Neural crest cell (in vitro differentiated cells): ENCODE results near the gene SERPINB7. TPM values are rescaled to one million over a fixed set of nuclear protein-coding genes. Genes with fewer than 3 reads are reported as not detected.

Experiments used
- DNase-seq: peaks from one replicate; pipeline ENCODE4 v3.0.0; 2021; ENCODE audit warnings: low read depth, mixed read lengths, low spot score
- H3K27ac Mint-ChIP-seq: one replicate; pipeline ENCODE4 v1.8.0; 2021; ENCODE audit warnings: mild to moderate bottlenecking, mixed read lengths; ENCODE audit not compliant: unreplicated experiment
- H3K27me3 Mint-ChIP-seq: 2 replicates; pipeline ENCODE4 v1.8.0; 2021; ENCODE audit warnings: low read depth, mild to moderate bottlenecking, mixed read lengths
- H3K36me3 Mint-ChIP-seq: 2 replicates; pipeline ENCODE4 v1.8.0; 2021; ENCODE audit warnings: low read depth, mild to moderate bottlenecking, mixed read lengths
- H3K4me1 Mint-ChIP-seq: 2 replicates; pipeline ENCODE4 v1.8.0; 2021; ENCODE audit warnings: mixed read lengths
- H3K4me3 Mint-ChIP-seq: one replicate; pipeline ENCODE4 v1.8.0; 2021; ENCODE audit warnings: mild to moderate bottlenecking, mixed read lengths
- H3K9me3 Mint-ChIP-seq: 2 replicates; pipeline ENCODE4 v1.8.0; 2021; ENCODE audit warnings: mixed read lengths
- total RNA-seq: library from RNA; stranded (reverse); gene quantifications from 2 replicates; pipeline ENCODE4 v1.2.1, GENCODE V29; 2021
- TF ChIP-seq, protein P1 (sequence below): fragments of 200-600 bp; sonication (generic); conservative IDR thresholded peaks from 2 replicates; pipeline ENCODE4 v1.5.0; 2021; ENCODE audit warnings: antibody characterized with exemption, mild to moderate bottlenecking

SERPINB7 gene
- total RNA-seq, 1 donor from 2014 or later: not detected

DNA sequence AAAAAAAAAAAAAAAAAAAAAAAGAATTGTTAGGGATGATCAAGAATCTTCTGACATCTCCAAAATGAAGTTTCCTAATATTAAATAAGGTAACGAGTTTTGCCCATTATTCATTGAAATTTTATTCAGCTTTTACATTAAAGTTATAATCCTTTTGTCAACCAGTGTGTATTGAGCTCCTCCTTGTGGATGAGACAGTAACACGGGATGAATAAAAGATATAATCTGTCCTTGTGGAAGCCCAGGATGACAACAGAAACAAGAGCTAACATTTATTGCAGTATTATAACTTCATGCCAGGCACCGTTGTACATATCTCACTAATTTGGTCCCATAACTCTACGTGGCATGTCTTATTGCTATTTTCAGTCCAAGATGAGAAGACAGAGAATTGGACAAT, 33.4 kb upstream of the SERPINB7 start:
- Mint-ChIP-seq H3K27me3 (no peaks in the 10 kb centered on the region), H3K4me1 (no peaks in the 10 kb centered on the region), H3K36me3 (no peaks in the 10 kb centered on the region), H3K4me3 (no peak overlapping the region), H3K9me3 (peaks cover 5% of the 10 kb centered on the region), H3K27ac (no peak overlapping the region)
- DNase-seq: no peak
- TF ChIP-seq, protein P1, sequence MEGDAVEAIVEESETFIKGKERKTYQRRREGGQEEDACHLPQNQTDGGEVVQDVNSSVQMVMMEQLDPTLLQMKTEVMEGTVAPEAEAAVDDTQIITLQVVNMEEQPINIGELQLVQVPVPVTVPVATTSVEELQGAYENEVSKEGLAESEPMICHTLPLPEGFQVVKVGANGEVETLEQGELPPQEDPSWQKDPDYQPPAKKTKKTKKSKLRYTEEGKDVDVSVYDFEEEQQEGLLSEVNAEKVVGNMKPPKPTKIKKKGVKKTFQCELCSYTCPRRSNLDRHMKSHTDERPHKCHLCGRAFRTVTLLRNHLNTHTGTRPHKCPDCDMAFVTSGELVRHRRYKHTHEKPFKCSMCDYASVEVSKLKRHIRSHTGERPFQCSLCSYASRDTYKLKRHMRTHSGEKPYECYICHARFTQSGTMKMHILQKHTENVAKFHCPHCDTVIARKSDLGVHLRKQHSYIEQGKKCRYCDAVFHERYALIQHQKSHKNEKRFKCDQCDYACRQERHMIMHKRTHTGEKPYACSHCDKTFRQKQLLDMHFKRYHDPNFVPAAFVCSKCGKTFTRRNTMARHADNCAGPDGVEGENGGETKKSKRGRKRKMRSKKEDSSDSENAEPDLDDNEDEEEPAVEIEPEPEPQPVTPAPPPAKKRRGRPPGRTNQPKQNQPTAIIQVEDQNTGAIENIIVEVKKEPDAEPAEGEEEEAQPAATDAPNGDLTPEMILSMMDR: peak; percentile 53

DNA sequence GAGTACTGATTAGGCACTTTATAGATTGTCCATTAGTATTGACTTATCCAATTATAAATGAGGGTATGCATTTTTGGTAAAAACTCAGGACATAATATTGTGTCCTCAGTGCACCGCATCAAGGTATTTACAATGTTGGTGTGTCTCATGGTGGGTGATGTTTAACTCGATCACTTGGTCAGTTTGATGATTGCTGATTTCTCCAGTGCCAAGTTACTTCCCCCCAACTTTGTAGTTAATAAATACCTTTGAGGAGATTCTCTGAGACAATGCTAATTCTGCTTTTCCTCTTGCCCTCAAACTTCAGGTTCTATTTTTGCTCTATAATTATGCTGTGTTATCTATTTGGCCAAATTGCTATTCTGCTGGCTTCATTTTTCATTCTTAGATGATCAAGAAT, 28.2 kb upstream of the SERPINB7 start:
- TF ChIP-seq, protein P1: no peak
- peaks cover 4% of the 10 kb centered on the region for H3K9me3 Mint-ChIP-seq
- no peak overlapping the region for H3K27ac Mint-ChIP-seq
- no peaks in the 10 kb centered on the region for H3K4me1 Mint-ChIP-seq
- H3K4me3 Mint-ChIP-seq: no peak overlapping the region
- peaks cover 2% of the 10 kb centered on the region for H3K27me3 Mint-ChIP-seq
- H3K36me3 Mint-ChIP-seq: no peaks in the 10 kb centered on the region
- DNase-seq: no peak

DNA sequence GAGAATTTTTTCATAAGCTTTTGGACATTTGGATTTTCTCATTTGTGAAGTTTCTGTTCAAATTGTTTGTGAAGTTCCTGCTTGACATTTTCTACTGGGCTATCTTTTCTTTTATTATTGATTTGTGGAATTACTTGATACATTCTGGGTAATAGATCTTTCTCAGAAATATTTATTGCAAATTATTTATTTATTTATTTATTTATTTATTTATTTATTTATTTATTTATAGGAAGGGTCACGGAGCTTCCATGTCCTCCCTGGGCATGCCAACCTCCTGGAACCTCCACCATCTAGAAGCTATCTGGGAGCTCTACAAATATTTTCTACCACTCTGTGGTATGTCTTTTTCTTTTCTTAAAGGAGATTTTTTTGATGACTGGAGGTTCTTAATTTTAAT, 25.7 kb upstream of the SERPINB7 start:
- Mint-ChIP-seq H3K4me1 (no peaks in the 10 kb centered on the region), H3K27ac (no peak overlapping the region), H3K27me3 (peaks cover 2% of the 10 kb centered on the region), H3K9me3 (peaks cover 4% of the 10 kb centered on the region), H3K4me3 (no peak overlapping the region), H3K36me3 (no peaks in the 10 kb centered on the region)
- no peak for DNase-seq
- TF ChIP-seq, protein P1: no peak

DNA sequence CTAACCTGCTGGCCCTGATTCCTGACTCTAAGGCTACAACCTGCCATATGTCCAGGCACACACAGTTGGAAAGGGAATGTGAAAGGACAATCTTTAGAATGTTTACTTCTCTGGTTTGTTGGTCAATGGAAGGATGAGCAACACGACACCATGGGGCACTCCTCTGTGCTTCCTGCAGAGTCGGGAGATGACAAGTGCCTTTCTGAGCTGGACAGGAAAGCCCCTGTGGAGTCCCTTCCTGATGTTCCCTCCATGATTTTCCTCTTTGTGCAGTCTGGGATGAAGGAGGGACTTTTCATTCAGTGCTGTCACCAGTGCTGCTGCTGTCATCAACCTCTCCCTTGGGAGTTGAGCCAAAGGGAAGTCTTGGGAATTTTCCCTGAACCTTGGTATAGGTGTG, 22.6 kb upstream of the SERPINB7 start:
- H3K4me1 Mint-ChIP-seq: no peaks in the 10 kb centered on the region
- H3K27me3 Mint-ChIP-seq: peaks cover 2% of the 10 kb centered on the region
- no peak overlapping the region for H3K4me3 Mint-ChIP-seq
- DNase-seq: no peak
- TF ChIP-seq, protein P1: no peak
- H3K9me3 Mint-ChIP-seq: peaks cover 4% of the 10 kb centered on the region
- no peak overlapping the region for H3K27ac Mint-ChIP-seq
- H3K36me3 Mint-ChIP-seq: no peaks in the 10 kb centered on the region

DNA sequence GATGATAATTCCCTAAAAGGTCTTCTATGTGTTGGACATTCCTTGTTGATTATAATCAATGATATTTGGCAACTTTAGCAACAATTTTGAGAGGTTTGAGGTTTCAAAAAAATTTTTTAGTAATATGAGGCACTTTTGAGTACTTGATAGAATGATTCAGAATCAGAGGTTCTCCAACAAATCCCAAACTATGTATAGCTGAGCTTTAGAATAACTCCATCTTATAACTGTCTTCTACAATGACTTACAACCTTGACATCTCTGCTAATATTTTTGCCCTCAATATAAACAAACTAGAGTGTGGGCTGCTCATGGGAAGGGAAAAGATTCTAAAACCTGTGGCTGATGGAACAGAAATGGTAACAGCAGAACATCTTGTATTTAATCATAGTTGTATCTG, 21.5 kb upstream of the SERPINB7 start:
- Mint-ChIP-seq H3K36me3 (no peaks in the 10 kb centered on the region), H3K4me1 (no peaks in the 10 kb centered on the region), H3K4me3 (no peak overlapping the region), H3K9me3 (no peaks in the 10 kb centered on the region), H3K27ac (no peak overlapping the region), H3K27me3 (peaks cover 2% of the 10 kb centered on the region)
- DNase-seq: no peak
- TF ChIP-seq, protein P1: no peak

DNA sequence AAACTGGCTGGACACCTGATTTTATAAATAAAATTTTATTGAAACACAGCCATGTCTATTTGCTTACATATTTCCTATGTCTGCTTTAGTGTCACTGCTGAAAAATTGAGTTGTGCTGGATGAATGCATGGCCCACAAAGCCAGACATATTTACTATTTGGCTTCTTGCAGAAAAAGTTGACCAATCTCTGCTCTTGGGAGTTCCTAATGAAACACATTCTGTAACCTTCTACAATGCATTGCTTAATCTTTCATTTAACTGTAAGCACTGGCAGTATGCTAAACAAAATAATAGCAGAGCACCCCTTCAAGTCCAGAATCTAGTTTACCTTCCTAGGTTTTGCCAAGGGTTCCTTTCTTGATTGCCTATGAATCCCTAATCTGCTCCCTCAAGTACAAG, 17.7 kb upstream of the SERPINB7 start:
- TF ChIP-seq, protein P1: no peak
- Mint-ChIP-seq H3K9me3 (peaks cover 8% of the 10 kb centered on the region), H3K4me1 (no peaks in the 10 kb centered on the region), H3K27ac (no peak overlapping the region), H3K36me3 (peaks cover 7% of the 10 kb centered on the region), H3K27me3 (no peaks in the 10 kb centered on the region), H3K4me3 (no peak overlapping the region)
- DNase-seq: no peak
